DMS79 treated with DMSO at 0.1 percent for 48 hours (cell line): ENCODE data around the gene CCDC136.
A peak's percentile ranks its signal among the peaks of the same experiment; 100 is the strongest.

Experiments
- DNase-seq: peaks from one replicate; lab custom pipeline; 2025; lab: John Stamatoyannopoulos, UW

Gene CCDC136

DNA sequence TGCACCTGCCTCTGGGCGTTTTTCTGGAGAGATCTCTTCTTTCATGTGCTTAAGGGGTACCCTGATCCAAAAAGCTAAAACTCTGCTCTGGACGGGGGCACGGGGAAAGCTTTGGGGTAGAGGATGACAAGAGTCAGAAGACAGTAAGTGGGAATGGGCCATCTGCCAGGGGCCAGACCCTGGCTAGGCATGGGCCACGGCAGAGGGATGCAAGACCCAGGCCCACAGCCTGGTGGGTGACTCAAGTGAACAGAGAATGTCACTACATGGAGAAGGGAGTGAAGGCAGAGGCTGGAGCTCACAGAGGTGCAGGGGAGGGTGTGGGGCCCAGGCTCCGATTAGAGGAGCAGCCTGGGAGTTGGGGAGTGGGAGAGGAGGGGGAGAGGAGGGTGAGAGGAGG, 53.7 kb downstream of the CCDC136 start:
- no peak for DNase-seq

DNA sequence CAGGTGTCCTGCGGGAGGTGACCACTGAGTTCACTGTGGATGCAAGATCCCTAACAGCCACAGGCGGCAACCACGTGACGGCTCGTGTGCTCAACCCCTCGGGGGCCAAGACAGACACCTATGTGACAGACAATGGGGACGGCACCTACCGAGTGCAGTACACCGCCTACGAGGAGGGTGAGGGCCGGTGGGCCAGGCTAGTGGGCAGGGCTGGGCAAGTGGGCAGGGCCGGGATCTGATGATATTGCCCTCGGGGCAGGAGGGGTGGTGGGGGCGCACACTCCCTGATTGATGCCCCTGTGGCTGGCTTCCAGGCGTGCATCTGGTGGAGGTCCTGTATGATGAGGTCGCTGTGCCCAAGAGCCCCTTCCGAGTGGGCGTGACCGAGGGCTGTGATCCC, 54.2 kb downstream of the CCDC136 start:
- DNase-seq, result no peak

DNA sequence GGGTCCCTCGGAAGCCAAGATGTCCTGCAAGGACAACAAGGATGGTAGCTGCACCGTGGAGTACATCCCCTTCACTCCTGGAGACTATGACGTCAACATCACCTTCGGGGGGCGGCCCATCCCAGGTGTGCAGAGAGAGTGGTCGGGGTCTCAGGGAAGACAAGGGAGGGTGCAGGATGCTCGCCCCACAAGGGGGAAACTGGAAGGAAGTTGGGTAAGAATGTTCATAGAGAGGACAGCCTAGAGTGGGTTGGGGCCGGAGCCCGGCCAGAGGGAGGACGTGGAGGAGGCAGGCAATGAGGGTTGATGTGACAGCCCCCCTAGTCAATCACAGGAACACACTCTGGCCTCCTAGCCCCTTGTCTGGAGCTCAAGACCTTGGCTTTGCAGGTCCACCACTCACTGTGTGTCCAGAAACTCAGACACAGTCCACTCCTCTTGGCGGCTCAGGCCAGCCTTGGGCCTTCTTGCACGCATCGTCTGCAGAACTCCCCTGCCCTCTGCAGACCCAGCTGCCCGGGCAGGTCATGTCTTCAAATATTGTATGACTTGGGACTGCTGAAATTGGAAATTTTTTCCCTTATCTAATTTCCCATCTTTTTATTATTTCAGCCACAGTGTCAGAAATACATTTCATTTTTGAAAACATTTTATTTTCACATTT, 55.1 kb downstream of the CCDC136 start:
- DNase-seq, result no peak

DNA sequence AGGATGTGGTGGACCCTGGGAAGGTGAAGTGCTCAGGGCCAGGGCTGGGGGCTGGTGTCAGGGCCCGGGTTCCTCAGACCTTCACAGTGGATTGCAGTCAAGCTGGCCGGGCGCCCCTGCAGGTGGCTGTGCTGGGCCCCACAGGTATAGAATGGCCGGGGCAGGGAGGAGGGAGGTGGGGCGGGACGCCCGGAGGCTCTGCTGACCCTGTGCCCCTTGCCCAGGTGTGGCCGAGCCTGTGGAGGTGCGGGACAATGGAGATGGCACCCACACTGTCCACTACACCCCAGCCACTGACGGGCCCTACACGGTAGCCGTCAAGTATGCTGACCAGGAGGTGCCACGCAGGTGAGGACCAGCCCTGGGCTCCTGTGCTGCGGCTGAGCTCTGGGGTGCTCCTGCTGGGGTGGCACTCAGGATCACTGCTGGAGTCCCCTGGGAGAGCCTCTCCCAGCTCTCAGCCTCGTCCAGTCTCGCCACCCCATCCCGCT, 56.0 kb downstream of the CCDC136 start:
- no peak for DNase-seq

DNA sequence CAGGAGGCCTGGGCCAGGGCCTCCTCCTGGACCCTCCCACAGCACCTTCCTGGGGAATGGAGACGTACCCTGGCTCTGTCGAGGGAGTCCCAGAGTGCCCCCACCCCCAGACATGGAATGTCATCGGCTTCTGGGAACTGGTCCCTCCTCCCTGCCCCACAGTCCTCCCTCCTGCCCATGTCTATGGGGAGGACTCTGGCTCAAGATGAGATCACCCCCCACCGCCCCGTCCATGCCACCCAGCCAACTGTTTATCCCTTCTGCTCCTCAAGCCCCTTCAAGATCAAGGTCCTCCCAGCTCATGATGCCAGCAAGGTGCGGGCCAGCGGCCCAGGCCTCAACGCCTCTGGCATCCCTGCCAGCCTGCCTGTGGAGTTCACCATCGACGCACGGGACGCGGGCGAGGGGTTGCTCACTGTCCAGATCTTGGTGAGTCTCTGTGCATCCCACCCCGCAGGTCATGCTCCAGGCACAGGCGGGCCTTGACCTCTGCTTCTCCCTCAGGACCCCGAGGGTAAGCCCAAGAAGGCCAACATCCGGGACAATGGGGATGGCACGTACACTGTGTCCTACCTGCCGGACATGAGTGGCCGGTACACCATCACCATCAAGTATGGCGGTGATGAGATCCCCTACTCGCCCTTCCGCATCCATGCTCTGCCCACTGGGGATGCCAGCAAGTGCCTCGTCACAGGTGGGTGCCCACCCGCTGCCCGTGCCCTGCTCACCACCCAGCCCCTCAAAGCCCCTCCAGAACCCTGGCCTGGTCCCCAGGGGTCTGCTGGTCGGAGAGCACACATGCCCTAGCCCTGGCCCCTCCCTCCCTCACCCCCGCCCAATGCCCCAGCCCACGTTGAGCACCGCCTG, 56.8 kb downstream of the CCDC136 start:
- DNase-seq, result no peak

DNA sequence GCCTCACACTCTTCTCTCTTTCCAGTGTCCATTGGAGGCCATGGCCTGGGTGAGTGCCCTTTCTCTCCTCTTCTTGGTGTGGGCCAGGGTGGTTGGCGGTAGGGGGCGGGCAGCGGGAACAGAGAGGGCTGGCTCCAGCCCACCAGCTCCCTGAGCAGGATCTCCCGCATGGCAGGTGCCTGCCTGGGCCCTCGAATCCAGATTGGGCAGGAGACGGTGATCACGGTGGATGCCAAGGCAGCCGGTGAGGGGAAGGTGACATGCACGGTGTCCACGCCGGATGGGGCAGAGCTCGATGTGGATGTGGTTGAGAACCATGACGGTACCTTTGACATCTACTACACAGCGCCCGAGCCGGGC, 57.4 kb downstream of the CCDC136 start:
- DNase-seq, result no peak

DNA sequence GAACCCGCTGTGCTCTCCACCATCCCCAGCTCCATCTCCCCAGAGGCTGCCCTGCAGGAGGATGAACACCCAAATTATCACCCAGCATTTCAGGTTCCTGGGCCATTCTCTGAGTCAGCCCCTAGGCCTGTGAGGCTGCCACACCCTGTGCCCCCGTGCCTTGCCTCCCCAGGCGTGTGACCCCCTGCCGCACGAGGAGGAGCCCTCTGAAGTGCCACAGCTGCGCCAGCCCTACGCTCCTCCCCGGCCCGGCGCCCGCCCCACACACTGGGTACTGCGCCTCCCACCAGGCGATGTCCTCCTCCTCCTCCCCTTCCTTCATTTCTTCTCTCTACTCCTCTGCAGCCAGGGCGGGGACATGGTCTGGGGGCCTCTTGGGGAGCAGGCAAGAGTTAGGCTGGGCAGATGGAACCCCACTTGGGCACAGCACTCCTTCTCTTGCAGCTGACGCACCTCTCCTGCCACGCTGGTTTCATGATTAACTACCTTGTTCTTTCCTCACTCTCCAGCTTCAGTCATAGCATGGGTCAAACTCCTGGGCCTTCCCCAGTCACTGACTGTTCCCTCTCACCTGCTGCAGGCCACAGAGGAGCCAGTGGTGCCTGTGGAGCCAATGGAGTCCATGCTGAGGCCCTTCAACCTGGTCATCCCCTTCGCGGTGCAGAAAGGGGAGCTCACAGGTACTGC, 58.2 kb downstream of the CCDC136 start:
- DNase-seq, result no peak

DNA sequence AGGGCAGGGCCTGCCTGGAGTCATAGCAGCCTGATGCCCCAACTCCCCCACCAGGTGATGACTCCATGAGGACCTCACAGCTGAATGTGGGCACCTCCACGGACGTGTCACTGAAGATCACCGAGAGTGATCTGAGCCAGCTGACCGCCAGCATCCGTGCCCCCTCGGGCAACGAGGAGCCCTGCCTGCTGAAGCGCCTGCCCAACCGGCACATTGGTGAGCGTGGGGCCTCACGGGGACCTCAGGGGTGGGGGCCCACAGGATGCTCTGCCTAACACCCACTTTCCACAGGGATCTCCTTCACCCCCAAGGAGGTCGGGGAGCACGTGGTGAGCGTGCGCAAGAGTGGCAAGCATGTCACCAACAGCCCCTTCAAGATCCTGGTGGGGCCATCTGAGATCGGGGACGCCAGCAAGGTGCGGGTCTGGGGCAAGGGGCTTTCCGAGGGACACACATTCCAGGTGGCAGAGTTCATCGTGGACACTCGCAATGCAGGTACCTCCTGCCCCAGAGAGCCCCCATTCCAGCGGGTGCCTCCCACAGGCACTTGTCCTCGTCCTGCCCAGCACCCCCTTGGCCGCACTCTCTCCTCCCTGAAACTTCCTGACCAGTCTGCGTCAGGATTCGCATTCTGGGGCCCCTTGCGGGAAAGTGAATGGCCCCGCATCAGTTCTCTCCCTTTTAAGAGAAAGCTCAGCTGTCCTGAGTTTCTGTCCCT, 60.9 kb downstream of the CCDC136 start:
- no peak for DNase-seq

DNA sequence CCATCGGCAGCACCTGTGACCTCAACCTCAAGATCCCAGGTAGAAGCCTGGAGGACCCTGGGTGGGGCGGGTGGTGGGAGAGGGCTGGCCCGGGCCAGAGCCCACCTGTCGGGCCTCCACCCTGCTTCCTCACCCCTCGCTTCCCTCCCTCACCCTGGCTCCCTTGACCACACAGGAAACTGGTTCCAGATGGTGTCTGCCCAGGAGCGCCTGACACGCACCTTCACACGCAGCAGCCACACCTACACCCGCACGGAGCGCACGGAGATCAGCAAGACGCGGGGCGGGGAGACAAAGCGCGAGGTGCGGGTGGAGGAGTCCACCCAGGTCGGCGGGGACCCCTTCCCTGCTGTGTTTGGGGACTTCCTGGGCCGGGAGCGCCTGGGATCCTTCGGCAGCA, 62.0 kb downstream of the CCDC136 start:
- no peak for DNase-seq

DNA sequence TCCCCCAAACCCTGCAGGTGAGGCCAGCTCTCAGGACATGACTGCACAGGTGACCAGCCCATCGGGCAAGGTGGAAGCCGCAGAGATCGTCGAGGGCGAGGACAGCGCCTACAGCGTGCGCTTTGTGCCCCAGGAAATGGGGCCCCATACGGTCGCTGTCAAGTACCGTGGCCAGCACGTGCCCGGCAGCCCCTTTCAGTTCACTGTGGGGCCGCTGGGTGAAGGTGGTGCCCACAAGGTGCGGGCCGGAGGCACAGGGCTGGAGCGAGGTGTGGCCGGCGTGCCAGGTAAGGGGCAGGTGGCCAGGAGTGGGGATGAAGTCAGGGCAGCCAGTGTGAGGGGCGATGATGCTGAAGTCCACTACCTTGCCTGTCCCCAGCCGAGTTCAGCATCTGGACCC, 62.6 kb downstream of the CCDC136 start:
- no peak for DNase-seq

DNA sequence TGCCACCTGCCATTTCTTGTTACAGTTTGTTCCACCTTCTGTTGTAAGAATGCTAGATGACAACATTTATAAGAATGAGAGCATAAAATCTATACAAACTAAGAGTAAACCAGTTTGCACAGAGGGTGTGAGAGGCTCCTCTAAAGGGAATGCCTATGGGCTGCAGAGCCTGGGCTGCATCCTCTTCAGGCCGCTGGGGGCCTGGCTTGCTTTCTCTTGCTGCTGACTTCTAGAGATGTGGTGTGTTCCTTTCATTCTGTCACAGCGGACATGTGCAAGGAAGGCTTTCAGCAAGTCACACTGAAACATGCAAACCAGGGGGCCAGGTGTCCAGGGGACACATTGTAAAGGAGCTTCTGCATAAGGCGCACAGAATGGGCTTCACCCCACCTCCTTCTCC, 63.8 kb downstream of the CCDC136 start:
- no peak for DNase-seq

DNA sequence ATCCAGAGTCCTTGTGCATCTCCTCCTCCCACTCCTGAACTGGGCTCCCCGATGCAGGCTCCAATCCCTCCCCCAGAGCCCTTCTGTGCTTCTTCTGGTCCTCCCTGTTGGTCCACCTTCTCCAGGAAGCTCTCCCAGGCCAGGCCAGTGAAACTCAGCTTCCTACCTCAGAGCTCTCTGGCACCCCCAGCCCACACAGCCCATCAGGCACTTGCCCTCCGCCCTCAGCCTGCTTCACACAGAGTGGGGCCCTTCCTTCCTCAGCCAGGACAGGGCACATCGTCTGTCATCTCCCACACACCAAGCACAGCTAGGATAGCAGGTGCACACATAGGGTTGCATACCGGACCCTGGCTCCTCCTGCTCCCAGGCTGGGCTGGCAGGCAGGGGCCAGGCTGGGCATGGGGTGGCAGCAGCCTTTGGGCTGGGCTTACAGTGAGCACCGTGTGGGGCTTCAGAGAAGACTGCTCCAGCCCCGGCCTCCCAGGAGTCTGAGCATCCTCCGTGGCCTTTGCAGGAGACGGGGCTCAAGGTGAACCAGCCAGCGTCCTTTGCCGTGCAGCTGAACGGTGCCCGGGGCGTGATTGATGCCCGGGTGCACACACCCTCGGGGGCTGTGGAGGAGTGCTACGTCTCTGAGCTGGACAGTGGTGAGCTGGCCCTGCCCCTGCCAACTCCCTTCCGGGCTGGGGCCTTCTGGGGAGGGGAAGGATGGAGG, 64.4 kb downstream of the CCDC136 start:
- DNase-seq, result no peak

DNA sequence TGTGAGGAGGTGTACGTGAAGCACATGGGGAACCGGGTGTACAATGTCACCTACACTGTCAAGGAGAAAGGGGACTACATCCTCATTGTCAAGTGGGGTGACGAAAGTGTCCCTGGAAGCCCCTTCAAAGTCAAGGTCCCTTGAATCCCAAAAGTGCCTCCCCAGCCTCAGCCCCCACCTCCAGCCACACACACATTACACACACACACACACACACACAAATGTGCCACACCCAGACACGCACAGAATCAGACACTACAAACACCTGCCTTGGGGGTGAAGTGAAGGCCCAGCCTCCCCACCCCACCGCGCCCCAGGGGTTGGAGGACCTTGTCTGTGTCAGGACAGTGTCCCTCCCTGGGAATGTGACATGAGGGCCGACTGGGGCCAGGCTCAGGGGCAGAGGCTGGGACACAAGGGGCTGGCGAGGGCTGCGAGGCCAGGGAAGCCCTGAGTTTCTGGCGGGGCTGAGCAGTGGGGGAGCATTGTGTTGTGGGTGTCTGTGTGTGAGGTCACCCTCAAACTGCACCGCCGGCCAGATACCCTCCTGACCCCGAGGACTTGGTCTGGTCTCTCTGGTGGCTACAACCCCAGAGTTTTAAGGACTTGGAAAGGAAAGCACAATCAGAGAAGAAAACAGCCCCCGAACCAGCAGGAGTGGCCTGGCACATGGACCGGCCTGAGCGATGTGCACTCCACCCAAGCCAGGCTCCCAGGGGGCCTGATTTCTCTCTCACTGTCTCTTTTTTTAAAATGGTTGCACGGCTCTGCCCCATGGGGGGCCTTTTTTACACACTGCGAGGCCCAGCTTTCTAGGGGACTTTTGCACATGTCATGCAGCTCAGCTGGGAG, 66.8 kb downstream of the CCDC136 start:
- DNase-seq, result no peak

DNA sequence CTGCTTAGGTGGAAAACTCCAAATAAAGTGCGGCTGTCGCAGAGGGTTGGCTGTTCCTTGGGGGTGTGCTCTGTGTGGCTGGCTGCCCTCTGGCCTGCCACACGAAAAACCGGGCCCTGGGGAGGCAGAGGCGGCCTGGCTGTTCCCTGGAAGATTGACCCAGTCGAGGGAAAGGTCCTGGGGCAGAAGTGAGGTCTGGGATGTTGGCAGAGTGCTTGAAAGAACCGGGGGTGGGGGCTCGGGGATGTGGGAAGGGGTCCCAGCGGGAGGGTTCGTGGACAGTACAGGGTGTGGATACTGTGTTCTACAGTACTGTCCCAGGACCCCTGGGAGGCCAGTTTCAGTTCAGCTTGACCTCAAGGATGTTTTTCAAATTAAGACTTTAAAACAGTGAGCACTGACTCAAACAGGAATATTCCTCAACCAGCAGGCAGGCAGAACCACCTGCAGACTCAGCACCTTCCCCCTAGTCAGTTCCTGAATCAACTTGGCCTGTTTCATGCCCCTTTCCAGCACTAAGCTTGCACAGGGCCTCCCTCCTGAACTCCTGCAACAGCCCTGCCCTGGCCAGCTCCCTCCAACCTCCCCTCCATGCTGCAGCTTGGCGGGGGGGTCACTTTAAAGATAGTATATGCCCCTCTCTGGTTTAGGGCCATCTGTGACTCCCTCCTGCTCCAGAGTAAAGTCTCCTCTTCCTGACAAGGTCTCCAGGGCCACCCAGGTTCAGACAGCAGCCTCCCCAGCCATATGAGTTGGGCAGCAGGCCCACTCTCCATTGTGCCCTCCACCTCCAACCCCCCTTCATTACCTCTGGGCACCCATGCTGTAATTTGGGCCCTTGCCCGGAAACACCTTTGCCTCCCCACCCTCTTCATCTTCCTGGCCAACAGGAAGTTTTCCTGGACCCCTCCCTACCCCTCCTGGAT, 67.7 kb downstream of the CCDC136 start:
- DNase-seq, result no peak

DNA sequence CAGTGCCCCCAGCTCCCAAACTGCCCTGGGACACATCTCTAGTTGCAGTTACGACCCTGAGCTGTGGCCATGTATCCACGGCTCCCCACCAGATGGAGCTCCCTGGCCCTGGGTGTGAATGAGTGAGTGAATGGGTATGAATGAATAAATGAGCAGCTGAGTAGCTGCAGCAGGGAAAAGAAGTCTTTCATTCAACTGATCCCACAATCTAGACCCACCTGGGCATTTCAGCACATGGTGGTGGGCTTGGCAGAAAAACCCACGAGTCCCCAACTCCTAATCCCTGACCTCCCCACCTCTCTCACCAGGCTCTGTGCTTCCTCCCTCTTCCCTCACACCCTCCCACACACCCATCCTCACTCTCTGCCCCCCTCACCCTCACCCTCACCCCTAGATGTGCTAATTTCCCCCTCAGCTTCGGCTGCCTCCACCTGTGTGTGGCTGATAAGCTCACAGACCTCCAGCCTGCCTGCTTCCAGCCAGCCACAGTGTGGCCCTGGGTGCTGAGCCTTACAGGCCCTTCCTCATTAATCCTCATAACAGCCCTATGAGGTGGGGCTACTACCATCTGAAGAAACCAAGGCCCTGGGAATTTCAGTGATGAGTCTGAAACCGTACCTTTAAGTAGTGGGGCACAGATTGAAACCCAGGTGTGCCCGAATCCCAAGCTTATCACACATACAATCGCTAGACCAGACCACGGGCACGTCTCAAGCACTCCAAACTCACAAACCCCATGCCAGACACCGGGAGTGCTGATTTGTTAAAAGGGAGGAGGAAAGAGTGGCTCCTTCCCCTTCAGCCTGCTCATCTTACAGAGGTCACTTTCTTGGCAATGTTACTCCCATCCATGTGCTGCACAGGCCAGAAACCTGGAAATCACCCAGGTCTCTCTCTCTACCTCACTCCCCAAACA, 68.6 kb downstream of the CCDC136 start:
- DNase-seq, result no peak

DNA sequence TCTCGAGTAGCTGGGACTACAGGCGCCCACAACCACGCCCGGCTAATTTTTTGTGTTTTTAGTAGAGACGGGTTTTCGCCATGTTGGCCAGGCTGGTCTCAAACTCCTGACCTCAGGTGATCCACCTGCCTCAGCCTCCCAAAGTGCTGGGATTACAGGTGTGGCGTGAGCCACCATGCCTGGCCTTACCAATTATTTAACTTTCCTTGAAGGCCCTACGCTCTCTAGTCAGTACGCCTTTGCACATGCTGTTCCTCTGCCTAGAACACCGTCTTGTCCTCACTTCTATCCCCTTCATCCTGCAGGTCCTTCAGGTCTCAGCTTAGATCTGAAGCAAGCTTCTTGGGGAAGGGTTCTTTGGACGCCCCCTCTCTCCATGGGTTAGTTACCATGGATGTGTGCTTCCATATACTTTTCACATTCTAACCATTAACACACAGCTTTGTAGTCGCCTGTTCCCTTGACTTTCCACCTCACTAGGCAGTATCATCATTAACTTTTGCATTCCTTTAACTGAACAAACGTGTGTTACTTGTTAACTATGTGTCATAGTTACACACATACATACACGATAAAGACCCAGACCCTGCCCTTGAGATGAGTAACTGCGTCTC, 70.3 kb downstream of the CCDC136 start:
- DNase-seq, result no peak

DNA sequence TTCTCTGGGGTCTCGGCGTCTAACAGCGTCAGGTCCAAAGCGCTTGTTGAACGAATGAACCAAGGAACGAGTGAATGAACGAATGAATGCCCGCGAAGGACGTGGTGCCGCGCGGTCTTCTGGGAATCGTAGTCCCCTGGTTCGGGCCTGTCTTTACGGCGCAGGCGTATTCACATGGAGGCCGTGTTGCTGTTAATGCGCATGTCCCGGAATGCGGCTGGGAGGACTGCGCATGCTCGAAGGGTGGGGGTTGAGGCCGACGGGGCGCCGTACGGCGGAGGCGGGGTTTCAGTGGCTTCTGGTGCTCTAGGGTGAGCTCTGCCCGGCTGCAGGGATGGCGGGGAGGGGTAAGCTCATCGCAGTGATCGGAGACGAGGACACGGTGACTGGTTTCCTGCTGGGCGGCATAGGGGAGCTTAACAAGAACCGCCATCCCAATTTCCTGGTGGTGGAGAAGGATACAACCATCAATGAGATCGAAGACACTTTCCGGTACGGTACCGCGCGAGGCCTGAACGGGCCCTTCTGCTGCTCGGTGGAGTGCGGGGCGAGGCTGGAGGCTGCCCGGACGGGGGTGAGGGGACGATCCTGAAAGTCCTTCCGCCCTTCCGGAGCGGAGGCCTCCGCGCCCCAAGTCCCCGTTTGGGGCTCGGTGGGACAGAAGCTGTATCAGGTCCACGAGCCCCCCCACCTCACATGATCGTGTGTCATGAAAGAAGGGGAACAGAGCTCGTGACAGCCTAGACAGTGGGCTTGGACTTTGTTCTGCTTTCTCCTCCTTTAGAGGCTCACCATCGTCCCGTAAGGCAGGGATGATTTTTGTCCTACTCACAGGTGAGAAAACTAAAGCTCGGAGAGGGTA, 71.0 kb downstream of the CCDC136 start, which contains the start of gene ATP6V1F:
ATP6V1F (plus strand) TSS at position 286 of the 862 bp plus-strand sequence; CDS start at position 335, 49 bp downstream.
- peak; percentile 97 for DNase-seq
